HEK293 (cell line): Measurements from ENCODE around the gene DUSP2.

ENCODE experiments used
- ZBTB8A ChIP-seq: fragments of 450-650 bp; formaldehyde crosslinking; IDR thresholded peaks from 2 replicates; pipeline ENCODE4 v1.5.1; 2016; ENCODE audit warnings: missing biosample characterization, missing genetic modification characterization
- ZNF202 ChIP-seq: fragments of 450-650 bp; formaldehyde crosslinking; IDR thresholded peaks from 2 replicates; pipeline ENCODE4 v1.5.1; 2016; ENCODE audit warnings: missing biosample characterization, missing genetic modification characterization, borderline replicate concordance
- ZNF37A ChIP-seq: fragments of 450-650 bp; IDR thresholded peaks from 2 replicates; pipeline ENCODE4 v1.5.1; 2018; ENCODE audit warnings: missing biosample characterization, missing genetic modification characterization
- ZNF404 ChIP-seq: fragments of 450-650 bp; formaldehyde crosslinking; IDR thresholded peaks from 2 replicates; pipeline ENCODE4 v1.5.1; 2017; ENCODE audit warnings: missing biosample characterization, missing genetic modification characterization
- ZNF585B ChIP-seq: fragments of 450-650 bp; formaldehyde crosslinking; IDR thresholded peaks from 2 replicates; pipeline ENCODE4 v1.5.1; 2016; ENCODE audit warnings: missing biosample characterization, missing genetic modification characterization
- ZNF791 ChIP-seq: fragments of 450-650 bp; formaldehyde crosslinking; IDR thresholded peaks from 2 replicates; pipeline ENCODE4 v1.5.1; 2016; ENCODE audit warnings: missing biosample characterization, missing genetic modification characterization
- TF ChIP-seq, protein P1 (sequence below): fragments of 450-650 bp; formaldehyde crosslinking; IDR thresholded peaks from 2 replicates; pipeline ENCODE4 v1.5.1; 2016; ENCODE audit warnings: missing biosample characterization, missing genetic modification characterization
- TF ChIP-seq, protein P2 (sequence below): fragments of 450-650 bp; formaldehyde crosslinking; IDR thresholded peaks from 2 replicates; pipeline ENCODE4 v1.5.1; 2016; ENCODE audit warnings: missing biosample characterization, missing genetic modification characterization
- TF ChIP-seq, protein P3 (sequence below): fragments of 450-650 bp; formaldehyde crosslinking; IDR thresholded peaks from 2 replicates; pipeline ENCODE4 v1.5.1; 2016; ENCODE audit warnings: missing biosample characterization, missing genetic modification characterization
- TF ChIP-seq, protein P4 (sequence below): fragments of 450-650 bp; formaldehyde crosslinking; IDR thresholded peaks from 2 replicates; pipeline ENCODE4 v1.5.1; 2016; ENCODE audit warnings: missing biosample characterization, missing genetic modification characterization

DNA sequence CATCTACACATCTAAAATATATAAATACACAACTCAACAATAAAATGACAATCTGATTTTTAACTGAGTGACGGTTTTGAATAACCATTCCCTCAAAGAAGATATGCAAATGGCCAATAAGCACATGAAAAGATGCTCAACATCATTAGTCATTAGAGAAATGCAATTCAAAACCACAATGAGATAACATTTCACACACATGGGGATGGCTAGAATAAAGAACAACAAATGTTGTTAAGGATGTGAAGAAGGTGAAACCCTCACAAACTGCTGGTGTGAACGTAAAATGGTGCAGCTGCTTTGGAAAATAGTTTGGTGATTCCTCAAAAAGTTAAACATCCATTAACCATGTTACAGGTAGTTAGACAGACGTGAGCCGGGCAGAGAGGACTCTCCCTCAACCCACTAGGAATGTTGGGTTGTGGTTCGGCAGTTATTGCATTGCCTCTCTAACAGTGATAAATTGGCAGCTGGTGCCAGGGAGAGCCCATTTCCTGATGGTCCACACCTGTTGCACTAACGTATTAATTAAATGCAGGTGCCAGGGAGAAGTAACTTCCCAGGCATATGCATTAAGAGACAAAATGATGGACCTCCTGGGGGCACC lies 22.3 kb upstream of the DUSP2 start:
- TF ChIP-seq ZNF791 (tag by site-specific recombination) (no peak), ZNF404 (tag by site-specific recombination) (no peak), ZNF585B (tag by site-specific recombination) (no peak), ZBTB8A (no peak), ZNF202 (tag by site-specific recombination) (no peak), ZNF37A (tag by site-specific recombination) (no peak)
- TF ChIP-seq, protein P1, sequence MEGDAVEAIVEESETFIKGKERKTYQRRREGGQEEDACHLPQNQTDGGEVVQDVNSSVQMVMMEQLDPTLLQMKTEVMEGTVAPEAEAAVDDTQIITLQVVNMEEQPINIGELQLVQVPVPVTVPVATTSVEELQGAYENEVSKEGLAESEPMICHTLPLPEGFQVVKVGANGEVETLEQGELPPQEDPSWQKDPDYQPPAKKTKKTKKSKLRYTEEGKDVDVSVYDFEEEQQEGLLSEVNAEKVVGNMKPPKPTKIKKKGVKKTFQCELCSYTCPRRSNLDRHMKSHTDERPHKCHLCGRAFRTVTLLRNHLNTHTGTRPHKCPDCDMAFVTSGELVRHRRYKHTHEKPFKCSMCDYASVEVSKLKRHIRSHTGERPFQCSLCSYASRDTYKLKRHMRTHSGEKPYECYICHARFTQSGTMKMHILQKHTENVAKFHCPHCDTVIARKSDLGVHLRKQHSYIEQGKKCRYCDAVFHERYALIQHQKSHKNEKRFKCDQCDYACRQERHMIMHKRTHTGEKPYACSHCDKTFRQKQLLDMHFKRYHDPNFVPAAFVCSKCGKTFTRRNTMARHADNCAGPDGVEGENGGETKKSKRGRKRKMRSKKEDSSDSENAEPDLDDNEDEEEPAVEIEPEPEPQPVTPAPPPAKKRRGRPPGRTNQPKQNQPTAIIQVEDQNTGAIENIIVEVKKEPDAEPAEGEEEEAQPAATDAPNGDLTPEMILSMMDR, result no peak
- TF ChIP-seq, protein P2, sequence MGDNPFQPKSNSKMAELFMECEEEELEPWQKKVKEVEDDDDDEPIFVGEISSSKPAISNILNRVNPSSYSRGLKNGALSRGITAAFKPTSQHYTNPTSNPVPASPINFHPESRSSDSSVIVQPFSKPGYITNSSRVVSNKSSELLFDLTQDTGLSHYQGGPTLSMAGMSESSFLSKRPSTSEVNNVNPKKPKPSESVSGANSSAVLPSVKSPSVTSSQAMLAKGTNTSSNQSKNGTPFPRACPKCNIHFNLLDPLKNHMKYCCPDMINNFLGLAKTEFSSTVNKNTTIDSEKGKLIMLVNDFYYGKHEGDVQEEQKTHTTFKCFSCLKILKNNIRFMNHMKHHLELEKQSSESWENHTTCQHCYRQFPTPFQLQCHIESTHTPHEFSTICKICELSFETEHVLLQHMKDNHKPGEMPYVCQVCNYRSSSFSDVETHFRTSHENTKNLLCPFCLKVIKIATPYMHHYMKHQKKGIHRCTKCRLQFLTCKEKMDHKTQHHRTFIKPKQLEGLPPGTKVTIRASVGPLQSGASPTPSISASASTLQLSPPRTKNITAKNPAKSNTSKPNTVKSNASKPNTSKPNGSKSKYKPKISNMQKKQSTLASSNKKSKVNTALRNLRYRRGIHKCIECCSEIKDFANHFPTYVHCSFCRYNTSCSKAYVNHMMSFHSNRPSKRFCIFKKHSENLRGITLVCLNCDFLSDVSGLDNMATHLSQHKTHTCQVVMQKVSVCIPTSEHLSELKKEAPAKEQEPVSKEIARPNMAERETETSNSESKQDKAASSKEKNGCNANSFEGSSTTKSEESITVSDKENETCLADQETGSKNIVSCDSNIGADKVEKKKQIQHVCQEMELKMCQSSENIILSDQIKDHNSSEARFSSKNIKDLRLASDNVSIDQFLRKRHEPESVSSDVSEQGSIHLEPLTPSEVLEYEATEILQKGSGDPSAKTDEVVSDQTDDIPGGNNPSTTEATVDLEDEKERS (tag by site-specific recombination), result no peak
- TF ChIP-seq, protein P3, sequence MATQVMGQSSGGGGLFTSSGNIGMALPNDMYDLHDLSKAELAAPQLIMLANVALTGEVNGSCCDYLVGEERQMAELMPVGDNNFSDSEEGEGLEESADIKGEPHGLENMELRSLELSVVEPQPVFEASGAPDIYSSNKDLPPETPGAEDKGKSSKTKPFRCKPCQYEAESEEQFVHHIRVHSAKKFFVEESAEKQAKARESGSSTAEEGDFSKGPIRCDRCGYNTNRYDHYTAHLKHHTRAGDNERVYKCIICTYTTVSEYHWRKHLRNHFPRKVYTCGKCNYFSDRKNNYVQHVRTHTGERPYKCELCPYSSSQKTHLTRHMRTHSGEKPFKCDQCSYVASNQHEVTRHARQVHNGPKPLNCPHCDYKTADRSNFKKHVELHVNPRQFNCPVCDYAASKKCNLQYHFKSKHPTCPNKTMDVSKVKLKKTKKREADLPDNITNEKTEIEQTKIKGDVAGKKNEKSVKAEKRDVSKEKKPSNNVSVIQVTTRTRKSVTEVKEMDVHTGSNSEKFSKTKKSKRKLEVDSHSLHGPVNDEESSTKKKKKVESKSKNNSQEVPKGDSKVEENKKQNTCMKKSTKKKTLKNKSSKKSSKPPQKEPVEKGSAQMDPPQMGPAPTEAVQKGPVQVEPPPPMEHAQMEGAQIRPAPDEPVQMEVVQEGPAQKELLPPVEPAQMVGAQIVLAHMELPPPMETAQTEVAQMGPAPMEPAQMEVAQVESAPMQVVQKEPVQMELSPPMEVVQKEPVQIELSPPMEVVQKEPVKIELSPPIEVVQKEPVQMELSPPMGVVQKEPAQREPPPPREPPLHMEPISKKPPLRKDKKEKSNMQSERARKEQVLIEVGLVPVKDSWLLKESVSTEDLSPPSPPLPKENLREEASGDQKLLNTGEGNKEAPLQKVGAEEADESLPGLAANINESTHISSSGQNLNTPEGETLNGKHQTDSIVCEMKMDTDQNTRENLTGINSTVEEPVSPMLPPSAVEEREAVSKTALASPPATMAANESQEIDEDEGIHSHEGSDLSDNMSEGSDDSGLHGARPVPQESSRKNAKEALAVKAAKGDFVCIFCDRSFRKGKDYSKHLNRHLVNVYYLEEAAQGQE, result no peak
- TF ChIP-seq, protein P4, sequence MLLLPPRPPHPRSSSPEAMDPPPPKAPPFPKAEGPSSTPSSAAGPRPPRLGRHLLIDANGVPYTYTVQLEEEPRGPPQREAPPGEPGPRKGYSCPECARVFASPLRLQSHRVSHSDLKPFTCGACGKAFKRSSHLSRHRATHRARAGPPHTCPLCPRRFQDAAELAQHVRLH, result no peak
